ENCODE data around the gene HNRNPAB. TPM values are rescaled to one million over a fixed set of nuclear protein-coding genes. Genes with fewer than 3 reads are reported as not detected.

The HNRNPAB gene
- total and polyA plus RNA-seq, 2 donors (not counting 3 experiments of a cell fraction or from before 2014, with no cell fraction given) = 207 to 309 TPM

GRCh38 chr5:178163772-178164735 lies 40.3 kb upstream of the HNRNPAB start:
- H3K4me3 ChIP-seq (replicated peaks in 1 of 3; ENCODE audit: insufficient read depth in 1 of 3, low read depth in 1 of 3, low read length in 3 of 3) = no peak overlapping the region
- intact Hi-C loops (cut with micrococcal nuclease) = loop anchor here (1.0 to 2.0 kb wide), 4 partner anchors 18 to 557 kb away; partner anchors contain the start of gene HNRNPAB
- H3K27me3 ChIP-seq (ENCODE audit: control insufficient read depth in 2 of 2, insufficient read depth in 2 of 2, low read length in 2 of 2) = peaks cover 4% of the 10 kb centered on the region in 2 experiments
- no peaks in the 10 kb centered on the region for H3K36me3 ChIP-seq (ENCODE audit: control insufficient read depth in 2 of 2, extremely low read depth in 1 of 2, insufficient read depth in 2 of 2, low read length in 2 of 2)
- POLR2A ChIA-PET = interaction anchor here (1.4 kb wide), 1 partner anchor 10 kb away, joined by 3 read pairs; the partner anchor contains the start of gene NHP2
- no peak overlapping the region for H3K27ac ChIP-seq (ENCODE audit: insufficient read depth, low read depth, low read length)
- dilution Hi-C loops (cut with MboI; ENCODE audit: extremely low pct_ligation_motif_present, low sequenced_read_pairs) = no loop called here
- no peak overlapping the region for H3K9ac ChIP-seq (replicated peaks; ENCODE audit: extremely low read depth, insufficient read depth, low read length)
- FAIRE-seq (peak; percentile 94), DNase-seq (ENCODE audit: low read depth, low spot score) (peak; percentile 78)
- H3K4me1 ChIP-seq (ENCODE audit: control insufficient read depth, extremely low read depth, insufficient read depth, low read length) = no peaks in the 10 kb centered on the region
- no peaks in the 10 kb centered on the region for H3K9me3 ChIP-seq (replicated peaks; ENCODE audit: control insufficient read depth, insufficient read depth, low read length)
- no TSS peak for BruUV-seq (replicated peaks)
- H3K79me2 ChIP-seq (ENCODE audit: control insufficient read depth, insufficient read depth, low read length) = no peaks in the 10 kb centered on the region
- peak overlapping the region; percentile 73 for H2AFZ ChIP-seq (ENCODE audit: low read depth, low read length)
- no peaks in the 10 kb centered on the region for H3K9me1 ChIP-seq (replicated peaks; ENCODE audit: control insufficient read depth, extremely low read depth, insufficient read depth, low read length)
- H3K4me2 ChIP-seq (ENCODE audit: insufficient read depth, low read length) = no peak overlapping the region
- no peak for TF ChIP-seq MYC (IDR thresholded peaks at IDR 0.05; ENCODE audit: low read depth, low read length)
- TF ChIP-seq CTCF (IDR thresholded peaks at IDR 0.05; ENCODE audit: extremely low read depth in 1 of 2, insufficient read depth in 1 of 2, low read depth in 1 of 2, low read length in 2 of 2) = peak; percentile 95 to 99
- no peaks in the 10 kb centered on the region for H4K20me1 ChIP-seq (replicated peaks; ENCODE audit: control insufficient read depth, extremely low read depth, insufficient read depth, low read length)
- CTCF ChIA-PET = interaction anchor here (0.7 to 3.3 kb wide), 3 partner anchors 10 to 92 kb away, joined by 3 to 104 read pairs (median 6); partner anchors contain the start of gene NHP2

- intact Hi-C loops (cut with micrococcal nuclease) = loop anchor here (2.0 kb wide), 1 partner anchor 39 kb away; the partner anchor contains the start of gene HNRNPAB
- no peak for TF ChIP-seq GATA2 (IDR thresholded peaks at IDR 0.05; ENCODE audit: insufficient read depth, insufficient read length, low read depth, low read length)
- TF ChIP-seq FOS (IDR thresholded peaks at IDR 0.05; ENCODE audit: borderline replicate concordance, insufficient read depth, low read length) = no peak
- TF ChIP-seq CTCF (IDR thresholded peaks at IDR 0.05; ENCODE audit: extremely low read depth in 1 of 2, insufficient read depth in 1 of 2, low read depth in 1 of 2, low read length in 2 of 2) = no peak
- no peak for TF ChIP-seq POLR2AphosphoS5 (IDR thresholded peaks at IDR 0.05; ENCODE audit: insufficient read depth, low read depth, low read length)
- TF ChIP-seq MAX (IDR thresholded peaks at IDR 0.05; ENCODE audit: insufficient read depth, insufficient read length) = no peak
- TF ChIP-seq MYC (IDR thresholded peaks at IDR 0.05; ENCODE audit: low read depth, low read length) = no peak
- TF ChIP-seq JUN (IDR thresholded peaks at IDR 0.05; ENCODE audit: borderline replicate concordance, insufficient read depth, insufficient read length, low read depth) = no peak
- Histone ChIP-seq H3K27me3 (ENCODE audit: control insufficient read depth in 2 of 2, insufficient read depth in 2 of 2, low read length in 2 of 2) (peaks cover 4 to 7% of the 10 kb centered on the region in 2 experiments), H3K9ac (replicated peaks; ENCODE audit: extremely low read depth, insufficient read depth, low read length) (no peak overlapping the region), H3K4me1 (ENCODE audit: control insufficient read depth, extremely low read depth, insufficient read depth, low read length) (no peaks in the 10 kb centered on the region), H3K4me2 (ENCODE audit: insufficient read depth, low read length) (no peak overlapping the region), H3K79me2 (ENCODE audit: control insufficient read depth, insufficient read depth, low read length) (no peaks in the 10 kb centered on the region), H3K36me3 (ENCODE audit: control insufficient read depth in 2 of 2, extremely low read depth in 1 of 2, insufficient read depth in 2 of 2, low read length in 2 of 2) (no peaks in the 10 kb centered on the region), H3K9me1 (replicated peaks; ENCODE audit: control insufficient read depth, extremely low read depth, insufficient read depth, low read length) (no peaks in the 10 kb centered on the region), H3K9me3 (replicated peaks; ENCODE audit: control insufficient read depth, insufficient read depth, low read length) (no peaks in the 10 kb centered on the region), H3K27ac (ENCODE audit: insufficient read depth, low read depth, low read length) (no peak overlapping the region), H2AFZ (ENCODE audit: low read depth, low read length) (peak overlapping the region; percentile 44), H3K4me3 (replicated peaks in 1 of 3; ENCODE audit: insufficient read depth in 1 of 3, low read depth in 1 of 3, low read length in 3 of 3) (no peak overlapping the region), H4K20me1 (replicated peaks; ENCODE audit: control insufficient read depth, extremely low read depth, insufficient read depth, low read length) (no peaks in the 10 kb centered on the region)
- ChIA-PET POLR2A (no interaction called here), CTCF (interaction anchor here (5.1 kb wide), 1 partner anchor 89 kb away, joined by 58 read pairs; no protein-coding TSS in a partner anchor)
- no TSS peak for BruUV-seq (replicated peaks)
- no peak for FAIRE-seq
- DNase-seq (ENCODE audit: low read depth, low spot score) = no peak
- dilution Hi-C loops (cut with MboI; ENCODE audit: extremely low pct_ligation_motif_present, low sequenced_read_pairs) = no loop called here
Measured at GRCh38 chr5:178165581-178165980, 38.8 kb upstream of the HNRNPAB start.
